Choroid plexus epithelial cell (primary cell): ENCODE data around the gene OR5T2.

Experiments
- DNase-seq: peaks from one replicate; pipeline ENCODE4 v3.0.0-alpha.2; 2010; ENCODE audit warnings: low read depth
- H3K4me3 ChIP-seq: 2 replicates; pipeline ENCODE4 v1.5.1; 2011; ENCODE audit warnings: low read depth, mild to moderate bottlenecking, control low read depth, low read length, moderate library complexity
- TF ChIP-seq, protein P1 (sequence below): conservative IDR thresholded peaks from 2 replicates; pipeline ENCODE4 v1.5.1; 2011; ENCODE audit warnings: low read depth, mild to moderate bottlenecking, control low read depth, inconsistent platforms, low read length, moderate library complexity

OR5T2 gene

DNA sequence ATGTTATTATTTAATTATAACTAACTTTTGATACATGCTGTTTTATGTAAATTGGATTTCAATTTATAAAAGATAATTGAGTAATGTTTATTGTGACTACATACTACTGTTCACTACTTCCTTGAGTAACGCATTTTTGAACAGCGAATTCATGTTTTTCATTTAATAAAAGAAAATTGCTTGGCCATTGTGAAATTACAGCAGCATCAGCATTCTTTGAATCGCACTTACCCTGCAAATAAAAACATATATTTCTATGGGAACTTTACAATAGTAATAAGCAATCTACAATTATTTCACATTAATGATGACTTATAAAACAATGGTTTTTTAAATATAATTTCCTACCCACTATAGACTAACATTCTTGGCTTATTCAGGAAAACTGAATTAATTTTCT is 37.4 kb downstream of the OR5T2 start:
- H3K4me3 ChIP-seq: no peak overlapping the region
- DNase-seq: no peak
- TF ChIP-seq, protein P1, sequence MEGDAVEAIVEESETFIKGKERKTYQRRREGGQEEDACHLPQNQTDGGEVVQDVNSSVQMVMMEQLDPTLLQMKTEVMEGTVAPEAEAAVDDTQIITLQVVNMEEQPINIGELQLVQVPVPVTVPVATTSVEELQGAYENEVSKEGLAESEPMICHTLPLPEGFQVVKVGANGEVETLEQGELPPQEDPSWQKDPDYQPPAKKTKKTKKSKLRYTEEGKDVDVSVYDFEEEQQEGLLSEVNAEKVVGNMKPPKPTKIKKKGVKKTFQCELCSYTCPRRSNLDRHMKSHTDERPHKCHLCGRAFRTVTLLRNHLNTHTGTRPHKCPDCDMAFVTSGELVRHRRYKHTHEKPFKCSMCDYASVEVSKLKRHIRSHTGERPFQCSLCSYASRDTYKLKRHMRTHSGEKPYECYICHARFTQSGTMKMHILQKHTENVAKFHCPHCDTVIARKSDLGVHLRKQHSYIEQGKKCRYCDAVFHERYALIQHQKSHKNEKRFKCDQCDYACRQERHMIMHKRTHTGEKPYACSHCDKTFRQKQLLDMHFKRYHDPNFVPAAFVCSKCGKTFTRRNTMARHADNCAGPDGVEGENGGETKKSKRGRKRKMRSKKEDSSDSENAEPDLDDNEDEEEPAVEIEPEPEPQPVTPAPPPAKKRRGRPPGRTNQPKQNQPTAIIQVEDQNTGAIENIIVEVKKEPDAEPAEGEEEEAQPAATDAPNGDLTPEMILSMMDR: no peak

DNA sequence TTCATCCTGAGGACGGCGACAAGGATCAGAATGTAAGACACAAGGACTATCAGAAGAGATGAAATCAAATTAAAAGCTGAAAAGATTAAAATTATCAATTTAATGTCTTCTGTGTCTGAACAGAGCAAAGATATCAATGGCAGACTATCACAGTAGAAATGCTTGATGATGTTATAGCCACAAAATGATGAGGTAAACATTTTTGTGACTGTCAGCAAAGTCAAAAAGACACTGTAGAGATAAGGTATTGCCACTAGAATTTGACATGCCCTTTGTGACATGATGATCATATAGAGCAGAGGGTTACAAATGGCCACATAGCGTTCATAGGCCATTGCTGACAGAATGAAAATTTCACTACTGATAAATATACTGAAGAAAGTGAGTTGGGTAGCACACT is 45.5 kb downstream of the OR5T2 start:
- DNase-seq: no peak
- TF ChIP-seq, protein P1: no peak

DNA sequence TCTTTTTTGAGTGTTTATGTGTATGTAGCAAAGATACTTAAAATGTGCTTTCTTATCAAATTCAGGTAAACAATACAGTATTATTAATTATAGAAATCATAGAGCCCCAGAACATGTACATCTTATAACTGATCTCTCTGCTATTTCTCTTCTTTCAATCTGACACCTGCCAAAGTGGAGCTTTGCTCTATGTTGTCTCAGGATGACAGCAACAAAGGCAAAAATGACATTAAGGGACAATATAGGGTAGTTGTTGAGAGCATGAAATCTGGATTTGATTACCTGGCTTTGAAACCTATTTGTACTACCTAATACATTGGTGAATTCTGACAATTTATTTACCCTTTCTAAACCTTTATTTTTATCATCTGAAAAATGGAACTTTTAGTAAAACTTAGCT is 50.6 kb downstream of the OR5T2 start:
- no peak for DNase-seq
- TF ChIP-seq, protein P1: no peak
- no peak overlapping the region for H3K4me3 ChIP-seq

More for the DNA sequence above, 45.5 kb downstream of the OR5T2 start:
- H3K4me3 ChIP-seq: no peak overlapping the region
